HCT116 (cell line): ENCODE data around the gene BRD7. TPM values are rescaled to one million over a fixed set of nuclear protein-coding genes. Genes with fewer than 3 reads are reported as not detected.

ENCODE experiments used
- ATAC-seq: fragments of 200-7000 bp; cut with Tn5 transposase; 2 replicates; pipeline ENCODE4 v1.9.1; 2020; ENCODE audit warnings: mild to moderate bottlenecking, moderate library complexity
- BruUV-seq: library from RNA; stranded (reverse); fragments of 400-500 nt; replicated peaks from 2 replicates; lab custom pipeline; 2021; lab: Mats Ljungman, UMichigan
- CTCF ChIA-PET: fragments of 300-600 bp; sonication (Branson Sonifier 250); formaldehyde crosslinking; loops from one replicate; lab custom pipeline; 2021; ENCODE audit warnings: antibody characterized with exemption; lab: Charles Lee
- POLR2A ChIA-PET: fragments of 300-600, 350-600 bp; sonication (Branson Sonifier 250); formaldehyde crosslinking; loops from one replicate; lab custom pipeline; 2021; ENCODE audit warnings: antibody characterized with exemption; lab: Charles Lee
- RAD21 ChIA-PET, 2 experiments: fragments of 300-600 bp; sonication (Branson Sonifier 250); formaldehyde crosslinking; loops; one replicate each; lab custom pipeline; 2023; ENCODE audit warnings: low total read pairs in 2 of 2; ENCODE audit not compliant: uncharacterized antibody in 2 of 2, unreplicated experiment in 2 of 2, low non-redundant PET in 1 of 2; lab: Charles Lee
- DNase-seq: peaks from one replicate; pipeline ENCODE4 v3.0.0-alpha.2; 2010; ENCODE audit warnings: low read depth, low spot score
- H2AFZ ChIP-seq: fragments of 200-600 bp; shearing (Covaris generic), sonication (generic); 2 replicates; pipeline ENCODE4 v1.6.1; 2017; ENCODE audit warnings: low read depth, mixed run types, mixed read lengths, antibody characterized with exemption, low read length; ENCODE audit not compliant: poor library complexity, severe bottlenecking
- H3K27ac ChIP-seq: 2 replicates; pipeline ENCODE4 v1.5.1; 2012; ENCODE audit warnings: low read depth, low read length
- H3K27me3 ChIP-seq: fragments of 200-600 bp; sonication (generic); 2 replicates; pipeline ENCODE4 v1.6.1; 2016; ENCODE audit warnings: mixed run types, low read length, mixed read lengths; ENCODE audit not compliant: insufficient read depth
- H3K36me3 ChIP-seq, 2 experiments: fragments of 200-500 bp in 1 of 2; fragments of 200-600 bp in 1 of 2; sonication (Bioruptor generic) in 1 of 2; sonication (generic) in 1 of 2; 2 replicates each; pipeline versions ENCODE4 v1.5.1 to v1.6.1; 2014 to 2016; ENCODE audit warnings: low read length in 2 of 2, inconsistent platforms in 1 of 2, mixed read lengths in 1 of 2, mixed run types in 1 of 2; ENCODE audit not compliant: insufficient read depth in 2 of 2, control insufficient read depth in 1 of 2
- H3K4me1 ChIP-seq, 2 experiments: fragments of 200-600 bp in 1 of 2; sonication (generic) in 1 of 2; 2 replicates each; pipeline versions ENCODE4 v1.5.1 to v1.6.1; 2012 to 2017; ENCODE audit warnings: low read length in 2 of 2, inconsistent platforms in 1 of 2, mild to moderate bottlenecking in 1 of 2, mixed read lengths in 1 of 2, mixed run types in 1 of 2, moderate library complexity in 1 of 2; ENCODE audit not compliant: insufficient read depth in 2 of 2, control insufficient read depth in 1 of 2
- H3K4me2 ChIP-seq: fragments of 200-600 bp; sonication (generic); 2 replicates; pipeline ENCODE4 v1.6.1; 2017; ENCODE audit warnings: mixed run types, low read length, mixed read lengths
- H3K4me3 ChIP-seq, 2 experiments: fragments of 200-600 bp in 1 of 2; sonication (generic) in 1 of 2; replicated peaks in 1 of 2; 2 replicates each; pipeline ENCODE4 v1.5.1; 2011 to 2016; ENCODE audit warnings: low read length in 2 of 2, control low read depth in 1 of 2, low read depth in 1 of 2, mild to moderate bottlenecking in 1 of 2, mixed read lengths in 1 of 2, mixed run types in 1 of 2
- H3K79me2 ChIP-seq: fragments of 200-600 bp; sonication (generic); 2 replicates; pipeline ENCODE4 v1.6.1; 2017; ENCODE audit warnings: mild to moderate bottlenecking, mixed run types, low read length, moderate library complexity, mixed read lengths; ENCODE audit not compliant: insufficient read depth
- H3K9ac ChIP-seq: fragments of 200-600 bp; sonication (generic); 2 replicates; pipeline ENCODE4 v1.6.1; 2016; ENCODE audit warnings: low read length, mixed read lengths
- H3K9me2 ChIP-seq: fragments of 200-600 bp; sonication (generic), shearing (Covaris generic); 2 replicates; pipeline ENCODE4 v1.6.1; 2017; ENCODE audit warnings: mixed run types, mild to moderate bottlenecking, moderate library complexity; ENCODE audit not compliant: insufficient read depth
- H3K9me3 ChIP-seq, 2 experiments: fragments of 200-500 bp in 1 of 2; fragments of 200-600 bp in 1 of 2; sonication (Bioruptor generic) in 1 of 2; sonication (generic) in 1 of 2; 2 replicates each; pipeline ENCODE4 v1.6.1; 2014 to 2017; ENCODE audit warnings: low read length in 2 of 2, mixed read lengths in 2 of 2, inconsistent platforms in 1 of 2, low read depth in 1 of 2, mild to moderate bottlenecking in 1 of 2, mixed run types in 1 of 2, moderate library complexity in 1 of 2; ENCODE audit not compliant: control insufficient read depth in 1 of 2, insufficient read depth in 1 of 2
- H4K20me1 ChIP-seq: fragments of 200-600 bp; sonication (generic), shearing (Covaris generic); 2 replicates; pipeline ENCODE4 v1.6.1; 2017; ENCODE audit warnings: mixed run types, mild to moderate bottlenecking, moderate library complexity; ENCODE audit not compliant: insufficient read depth
- CBX3 ChIP-seq: IDR thresholded peaks from 2 replicates; pipeline ENCODE4 v1.6.1; 2012; ENCODE audit warnings: low read depth
- CEBPB ChIP-seq: IDR thresholded peaks from 2 replicates; pipeline ENCODE4 v1.6.1; 2012; ENCODE audit warnings: low read depth
- EGR1 ChIP-seq: IDR thresholded peaks from 2 replicates; pipeline ENCODE4 v1.6.1; 2012; ENCODE audit warnings: low read depth
- EZH2phosphoT487 ChIP-seq: fragments of 200-600 bp; IDR thresholded peaks from 2 replicates; pipeline ENCODE4 v1.6.1; 2018; ENCODE audit warnings: antibody characterized with exemption, borderline replicate concordance
- SRF ChIP-seq: IDR thresholded peaks from 2 replicates; pipeline ENCODE4 v1.6.1; 2012; ENCODE audit warnings: low read depth
- YY1 ChIP-seq: IDR thresholded peaks from 2 replicates; pipeline ENCODE4 v1.6.1; 2011; ENCODE audit warnings: low read length, low read depth, moderate library complexity, mild to moderate bottlenecking; ENCODE audit not compliant: insufficient replicate concordance; ENCODE audit errors: extremely low read depth
- ZBTB33 ChIP-seq: IDR thresholded peaks from 2 replicates; pipeline ENCODE4 v1.6.1; 2011; ENCODE audit warnings: mild to moderate bottlenecking, low read length, moderate library complexity; ENCODE audit not compliant: insufficient replicate concordance; ENCODE audit errors: extremely low read depth
- ZFX ChIP-seq: fragments of 450-650 bp; IDR thresholded peaks from 2 replicates; pipeline ENCODE4 v1.6.1; 2017
- intact Hi-C: fragments of 100-400 bp; cut with micrococcal nuclease; formaldehyde crosslinking; loops from 2 replicates; pipeline ENCODE4 v1.10.0; 2022
- total RNA-seq: library from RNA; stranded (reverse); gene quantifications from one replicate; pipeline ENCODE4 v1.2.1, GENCODE V29; 2021; ENCODE audit not compliant: unreplicated experiment
- TF ChIP-seq, protein P1 (sequence below), 3 experiments: fragments of 200-600 bp in 1 of 3; sonication (generic) in 1 of 3; IDR thresholded peaks in 2 of 3; conservative IDR thresholded peaks in 1 of 3; 2 replicates each; pipeline ENCODE4 v1.5.1; 2012 to 2017; ENCODE audit warnings: low read depth in 2 of 3, low read length in 2 of 3, antibody characterized with exemption in 1 of 3, borderline replicate concordance in 1 of 3, control low read depth in 1 of 3, mild to moderate bottlenecking in 1 of 3, mixed read lengths in 1 of 3, mixed run types in 1 of 3, moderate library complexity in 1 of 3; ENCODE audit not compliant: insufficient read depth in 1 of 3

BRD7 gene
- total RNA-seq, 1 experiment from 2014 or later: 85.4 TPM

GRCh38 chr16:50302472-50303005 is 66.2 kb downstream of the BRD7 start:
- TF ChIP-seq YY1: no peak
- ATAC-seq (no peak), DNase-seq (no peak)
- Histone ChIP-seq H3K9me2 (no peaks in the 10 kb centered on the region), H3K4me1 (peaks cover 0 to 8% of the 10 kb centered on the region in 2 experiments; a peak in 2 of 4 replicates), H3K36me3 (no peaks in the 10 kb centered on the region), H4K20me1 (no peaks in the 10 kb centered on the region), H3K79me2 (no peaks in the 10 kb centered on the region), H3K4me3 (no peak overlapping the region), H2AFZ (no peak overlapping the region), H3K9ac (no peak overlapping the region), H3K4me2 (no peak overlapping the region), H3K27me3 (no peaks in the 10 kb centered on the region), H3K9me3 (no peaks in the 10 kb centered on the region), H3K27ac (no peak overlapping the region)
- ChIA-PET POLR2A (no interaction called here), CTCF (no interaction called here), RAD21 (no interaction called here)
- intact Hi-C loops: no loop called here
- BruUV-seq: no TSS peak

- no peaks in the 10 kb centered on the region for H3K79me2 ChIP-seq
- H3K9ac ChIP-seq: no peak overlapping the region
- CTCF ChIA-PET: no interaction called here
- H3K4me2 ChIP-seq: no peak overlapping the region
- ATAC-seq: no peak
- no peaks in the 10 kb centered on the region for H3K9me3 ChIP-seq
- RAD21 ChIA-PET: no interaction called here
- H3K9me2 ChIP-seq: no peaks in the 10 kb centered on the region
- H3K27me3 ChIP-seq: no peaks in the 10 kb centered on the region
- BruUV-seq: no TSS peak
- no peak overlapping the region for H3K4me3 ChIP-seq
- POLR2A ChIA-PET: no interaction called here
- intact Hi-C loops: no loop called here
- H3K4me1 ChIP-seq: peaks cover 0 to under 1% of the 10 kb centered on the region in 2 experiments; a peak in 1 of 4 replicates
- H3K36me3 ChIP-seq: no peaks in the 10 kb centered on the region
- no peak for DNase-seq
- H2AFZ ChIP-seq: no peak overlapping the region
- no peak overlapping the region for H3K27ac ChIP-seq
- no peaks in the 10 kb centered on the region for H4K20me1 ChIP-seq
- TF ChIP-seq CEBPB: no peak
- no peak for TF ChIP-seq EGR1
- TF ChIP-seq EZH2phosphoT487: no peak
- TF ChIP-seq ZBTB33: no peak
- TF ChIP-seq, protein P1, sequence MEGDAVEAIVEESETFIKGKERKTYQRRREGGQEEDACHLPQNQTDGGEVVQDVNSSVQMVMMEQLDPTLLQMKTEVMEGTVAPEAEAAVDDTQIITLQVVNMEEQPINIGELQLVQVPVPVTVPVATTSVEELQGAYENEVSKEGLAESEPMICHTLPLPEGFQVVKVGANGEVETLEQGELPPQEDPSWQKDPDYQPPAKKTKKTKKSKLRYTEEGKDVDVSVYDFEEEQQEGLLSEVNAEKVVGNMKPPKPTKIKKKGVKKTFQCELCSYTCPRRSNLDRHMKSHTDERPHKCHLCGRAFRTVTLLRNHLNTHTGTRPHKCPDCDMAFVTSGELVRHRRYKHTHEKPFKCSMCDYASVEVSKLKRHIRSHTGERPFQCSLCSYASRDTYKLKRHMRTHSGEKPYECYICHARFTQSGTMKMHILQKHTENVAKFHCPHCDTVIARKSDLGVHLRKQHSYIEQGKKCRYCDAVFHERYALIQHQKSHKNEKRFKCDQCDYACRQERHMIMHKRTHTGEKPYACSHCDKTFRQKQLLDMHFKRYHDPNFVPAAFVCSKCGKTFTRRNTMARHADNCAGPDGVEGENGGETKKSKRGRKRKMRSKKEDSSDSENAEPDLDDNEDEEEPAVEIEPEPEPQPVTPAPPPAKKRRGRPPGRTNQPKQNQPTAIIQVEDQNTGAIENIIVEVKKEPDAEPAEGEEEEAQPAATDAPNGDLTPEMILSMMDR (IDR thresholded peaks at IDR 0.05 in 2 of 3, conservative IDR thresholded peaks at IDR 0.05 in 1 of 3; ENCODE audit: borderline replicate concordance in 1 of 3, insufficient read depth in 1 of 3, low read depth in 2 of 3, low read length in 2 of 3): no peak
- no peak for TF ChIP-seq ZFX
- no peak for TF ChIP-seq SRF
- no peak for TF ChIP-seq CBX3
- TF ChIP-seq, all 23 proteins: peak for 0
Observed at GRCh38 chr16:50301626-50302471, 66.9 kb downstream of the BRD7 start.
